ENCODE data around the gene COX7A1. TPM values are rescaled to one million over a fixed set of nuclear protein-coding genes. Genes with fewer than 3 reads are reported as not detected.
"Not testable (repeated sequence)": the region's sequence is repeated elsewhere in the genome, so short reads cannot be mapped to it uniquely, and the experiment has no call there.

Gene COX7A1
- 25.6 TPM for polyA plus RNA-seq (ENCODE audit: insufficient read length)
- long read RNA-seq, donor 1, transcript COX7A1-201 (4 exons, 762 nt) = major isoform, 36 of 40 reads
- long read RNA-seq, donor 1, partial matches to known transcripts = 0 of 40 reads
- long read RNA-seq, donor 1, other reads (novel, unspliced or antisense) = 0 of 40 reads
- long read RNA-seq, donor 2, transcript COX7A1-201 (4 exons, 762 nt) = major isoform, 29 of 31 reads
- long read RNA-seq, donor 2, partial matches to known transcripts = 0 of 31 reads
- long read RNA-seq, donor 2, other reads (novel, unspliced or antisense) = 0 of 31 reads
- long read RNA-seq, donor 3, transcript COX7A1-201 (4 exons, 762 nt) = major isoform, 26 of 29 reads
- long read RNA-seq, donor 3, partial matches to known transcripts = 0 of 29 reads
- long read RNA-seq, donor 3, other reads (novel, unspliced or antisense) = 0 of 29 reads
- long read RNA-seq, donor 4, transcript COX7A1-201 (4 exons, 762 nt) = major isoform, 11 of 12 reads
- long read RNA-seq, donor 4, partial matches to known transcripts = 0 of 12 reads
- long read RNA-seq, donor 4, other reads (novel, unspliced or antisense) = 0 of 12 reads
- long read RNA-seq, donor 5, transcript COX7A1-203 (3 exons, 464 nt) = minor isoform, 5 of 45 reads
- long read RNA-seq, donor 5, transcript COX7A1-201 (4 exons, 762 nt) = major isoform, 38 of 45 reads
- long read RNA-seq, donor 5, partial matches to known transcripts = 0 of 45 reads
- long read RNA-seq, donor 5, other reads (novel, unspliced or antisense) = 0 of 45 reads
- long read RNA-seq, donor 6, transcript COX7A1-201 (4 exons, 762 nt) = major isoform, 33 of 36 reads
- long read RNA-seq, donor 6, partial matches to known transcripts = 0 of 36 reads
- long read RNA-seq, donor 6, other reads (novel, unspliced or antisense) = 0 of 36 reads
- long read RNA-seq, donor 7, transcript COX7A1-201 (4 exons, 762 nt) = major isoform, 47 of 52 reads
- long read RNA-seq, donor 7, partial matches to known transcripts = 0 of 52 reads
- long read RNA-seq, donor 7, other reads (novel, unspliced or antisense) = 0 of 52 reads
- long read RNA-seq, donor 8, transcript COX7A1-201 (4 exons, 762 nt) = major isoform, 18 of 20 reads
- long read RNA-seq, donor 8, partial matches to known transcripts = 0 of 20 reads
- long read RNA-seq, donor 8, other reads (novel, unspliced or antisense) = 0 of 20 reads

DNA sequence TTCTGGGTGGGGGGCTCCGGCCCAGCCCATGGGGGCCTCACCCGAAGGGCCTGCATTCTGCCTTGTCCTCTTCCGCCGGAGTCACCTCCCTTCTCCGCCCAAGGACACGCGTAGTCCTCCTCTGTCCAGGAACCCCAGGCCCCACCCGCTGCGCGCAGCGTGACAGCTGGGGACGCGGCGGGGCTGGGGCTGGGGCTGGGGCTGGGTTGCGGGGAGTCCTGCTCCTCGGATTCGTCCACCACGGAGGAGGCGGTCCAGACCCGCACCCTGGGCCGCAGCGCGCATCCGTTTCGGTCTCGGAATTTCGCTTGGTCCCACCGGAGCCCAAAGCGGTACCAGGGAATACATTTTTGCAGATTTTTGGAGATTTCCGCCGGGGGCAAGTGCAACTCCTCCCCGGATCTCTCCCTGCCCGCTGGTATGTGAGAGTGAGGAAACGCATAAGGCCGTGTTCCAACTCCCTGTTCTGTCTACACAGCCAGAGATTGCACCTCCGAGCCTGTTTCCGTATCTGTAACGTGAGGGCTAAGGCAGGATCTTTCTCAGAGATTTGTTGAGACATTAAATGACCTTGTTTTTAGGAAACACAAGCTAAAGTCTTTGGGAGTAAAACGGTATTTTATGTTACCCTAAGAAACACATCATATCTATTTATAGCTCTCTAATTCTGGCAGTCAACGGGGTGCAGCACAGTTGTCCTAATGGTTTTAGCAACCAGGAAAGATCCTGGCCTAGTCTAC is at the start of gene COX7A1:
COX7A1 (minus strand) TSS at position 96 of the 740 bp plus-strand sequence; CDS start at position 56, 40 bp downstream.
- peak; percentile 46 for DNase-seq

DNA sequence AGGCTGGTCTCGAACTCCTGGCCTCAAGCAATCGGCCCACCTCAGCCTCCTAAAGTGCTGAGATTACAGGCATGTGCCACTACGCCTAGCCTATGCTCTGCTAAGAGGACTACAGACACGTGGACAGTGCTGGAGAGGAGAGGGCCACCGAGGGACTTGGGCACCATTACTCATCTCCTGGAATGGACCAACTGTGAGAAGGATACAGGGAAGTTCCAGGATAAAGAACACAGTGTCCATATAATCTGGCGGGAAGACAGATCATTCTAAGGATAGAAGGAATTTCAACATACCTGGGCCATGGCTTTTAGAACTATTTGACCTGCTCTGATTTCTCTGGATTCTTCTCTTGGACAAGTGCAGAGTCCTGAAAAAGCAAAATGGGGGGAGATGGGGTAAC is 49.4 kb upstream of the COX7A1 start:
- DNase-seq = no peak

DNA sequence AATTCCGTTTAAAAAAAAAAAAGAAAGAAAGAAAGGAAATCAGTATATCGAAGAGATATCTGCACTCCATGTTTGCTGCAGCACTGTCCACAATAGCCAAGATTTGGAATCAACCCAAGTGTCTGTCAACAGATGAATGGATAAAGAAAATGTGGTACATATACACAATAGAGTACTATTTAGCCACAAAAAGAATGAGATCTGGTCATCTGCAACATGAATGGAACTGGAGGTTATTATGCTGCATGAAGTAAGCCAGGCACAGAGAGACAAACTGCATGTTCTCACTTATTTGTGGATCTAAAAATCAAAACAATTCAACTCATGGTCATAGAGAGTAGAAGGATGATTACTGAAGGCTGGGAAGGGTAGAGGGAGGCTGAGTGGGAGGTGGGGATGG is 45.9 kb upstream of the COX7A1 start:
- no peak for DNase-seq

DNA sequence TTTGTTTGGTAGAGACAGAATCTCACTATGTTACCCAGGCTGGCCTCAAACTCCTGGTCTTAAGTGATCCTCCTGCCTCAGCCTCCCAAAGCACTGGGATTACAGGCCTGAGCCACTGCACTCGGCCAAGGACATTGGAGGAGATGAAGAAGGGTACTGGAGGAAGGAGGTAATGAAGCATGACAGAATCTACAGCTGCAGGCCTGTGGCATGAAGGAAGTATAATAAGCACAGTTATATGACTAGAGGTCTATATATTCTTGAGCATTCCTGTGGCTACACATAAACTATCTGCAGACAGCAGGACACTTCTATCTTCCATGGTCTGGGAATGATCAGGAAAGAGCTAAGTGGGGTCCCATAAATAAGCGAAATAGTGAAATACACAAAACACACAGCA is 44.0 kb upstream of the COX7A1 start:
- DNase-seq = no peak

DNA sequence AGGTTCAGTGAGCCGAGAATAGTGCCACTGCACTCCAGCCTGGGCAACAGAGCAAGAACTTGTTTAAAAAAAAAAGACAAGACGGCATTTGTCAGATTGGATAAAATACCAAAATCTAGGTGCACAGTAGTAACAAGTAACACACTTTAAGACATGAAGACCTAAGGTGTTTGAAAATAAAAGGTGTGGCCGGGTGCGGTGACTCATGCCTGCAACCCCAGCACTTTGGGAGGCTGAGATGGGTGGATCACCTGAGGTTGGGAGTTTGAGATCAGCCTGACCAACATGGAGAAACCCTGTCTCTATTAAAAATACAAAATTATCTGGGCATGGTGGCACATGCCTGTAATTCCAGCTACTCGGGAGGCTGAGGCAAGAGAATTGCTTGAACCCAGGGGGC is 34.5 kb upstream of the COX7A1 start:
- DNase-seq = not testable (repeated sequence)

DNA sequence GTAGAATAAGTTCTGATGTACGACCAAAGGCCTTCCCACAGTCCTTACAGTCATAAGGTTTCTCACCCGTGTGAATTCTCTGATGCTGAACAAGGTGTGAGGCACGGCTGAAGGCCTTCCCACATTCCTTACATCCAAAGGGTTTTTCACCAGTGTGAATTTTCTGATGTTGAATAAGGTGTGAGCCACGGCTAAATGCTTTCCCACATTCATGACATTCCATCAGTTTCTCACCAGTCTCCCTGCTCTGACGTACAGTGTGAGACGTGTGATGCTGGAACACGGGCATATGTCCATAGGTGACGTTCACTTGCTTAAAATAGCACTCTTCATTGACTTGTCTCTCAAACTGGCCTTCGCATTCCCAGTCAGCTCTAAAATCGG is 31.0 kb upstream of the COX7A1 start:
- no peak for DNase-seq

DNA sequence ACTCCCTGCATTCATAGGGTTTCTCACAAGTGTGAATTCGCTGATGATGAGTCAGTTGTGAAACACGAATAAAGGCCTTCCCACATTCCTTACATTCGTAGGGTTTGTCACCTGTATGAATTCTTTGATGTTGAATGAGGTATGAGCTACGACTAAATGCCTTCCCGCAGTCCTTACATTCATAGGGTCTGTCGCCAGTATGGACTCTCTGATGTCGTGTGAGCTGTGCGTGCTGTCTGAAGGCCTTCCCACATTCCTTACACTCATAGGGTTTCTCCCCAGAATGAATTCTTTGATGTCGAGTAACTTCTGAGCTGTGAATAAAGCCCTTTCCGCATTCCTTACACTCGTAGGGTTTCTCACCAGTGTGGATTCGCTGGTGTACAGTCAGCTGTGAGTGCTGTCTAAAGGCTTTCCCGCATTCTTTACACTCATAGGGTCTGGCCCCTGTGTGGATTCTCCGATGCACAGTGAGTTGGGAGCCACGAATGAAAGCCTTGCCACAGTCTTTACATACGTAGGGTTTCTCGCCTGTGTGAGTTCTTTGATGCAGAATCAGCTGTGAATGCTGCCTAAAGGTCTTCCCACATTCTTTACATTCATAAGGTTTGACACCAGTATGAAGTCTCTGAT is 30.5 kb upstream of the COX7A1 start:
- no peak for DNase-seq

DNA sequence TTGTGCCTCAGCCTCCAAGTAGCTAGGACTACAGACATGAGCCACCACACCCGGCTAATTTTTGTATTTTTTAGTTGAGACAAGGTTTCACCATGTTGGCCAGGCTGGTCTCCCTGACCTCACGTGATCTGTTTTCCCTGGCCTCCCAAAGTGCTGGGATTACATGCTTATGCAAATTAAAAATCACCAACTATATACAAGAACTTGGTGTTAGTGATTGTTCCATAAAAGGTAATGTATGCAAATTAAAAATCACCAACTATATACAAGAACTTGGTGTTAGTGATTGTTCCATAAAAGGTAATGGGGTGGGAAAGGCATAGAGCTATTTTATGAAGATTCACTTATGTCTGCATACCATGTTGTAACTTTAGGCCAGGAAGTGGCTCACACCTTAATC is 26.8 kb upstream of the COX7A1 start:
- DNase-seq = not testable (repeated sequence)

DNA sequence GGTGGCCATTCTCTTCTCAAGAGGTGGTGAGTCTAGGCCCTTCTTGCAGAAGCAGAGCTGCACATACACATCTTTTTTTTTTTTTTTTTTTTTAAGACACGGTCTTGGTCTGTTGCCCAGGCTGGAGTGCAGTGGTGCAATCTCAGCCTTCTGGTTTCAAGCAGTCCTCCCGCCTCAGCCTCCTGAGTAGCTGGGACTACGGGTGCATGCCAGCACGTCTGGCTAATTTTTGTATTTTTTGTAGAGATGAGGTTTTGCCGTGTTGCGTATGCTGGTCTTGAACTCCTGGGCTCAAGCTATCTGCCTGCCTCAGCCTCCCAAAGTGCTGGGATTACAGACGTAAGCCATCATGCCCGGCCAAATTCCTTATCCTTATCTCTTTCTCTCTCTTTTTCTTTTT is 21.6 kb upstream of the COX7A1 start:
- not testable (repeated sequence) for DNase-seq

DNA sequence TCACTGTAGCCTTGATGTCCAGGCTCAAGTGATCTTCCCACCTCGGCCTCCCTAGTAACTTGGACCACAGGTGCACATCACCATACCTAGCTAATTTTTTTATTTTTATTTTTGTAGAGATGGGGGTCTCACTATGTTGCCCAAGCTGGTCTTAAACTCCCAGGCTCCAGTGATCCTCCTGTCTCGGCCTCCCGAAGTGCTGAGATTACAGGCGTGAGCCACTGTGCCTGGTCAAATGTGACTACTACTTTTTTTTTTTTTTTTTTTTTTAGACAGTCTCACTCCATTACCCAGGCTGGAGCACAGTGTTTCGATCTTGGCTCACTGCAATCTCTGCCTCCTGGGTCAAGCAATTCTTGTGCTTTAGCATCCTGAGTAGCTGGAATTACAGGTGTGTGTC is 20.6 kb upstream of the COX7A1 start:
- no peak for DNase-seq

DNA sequence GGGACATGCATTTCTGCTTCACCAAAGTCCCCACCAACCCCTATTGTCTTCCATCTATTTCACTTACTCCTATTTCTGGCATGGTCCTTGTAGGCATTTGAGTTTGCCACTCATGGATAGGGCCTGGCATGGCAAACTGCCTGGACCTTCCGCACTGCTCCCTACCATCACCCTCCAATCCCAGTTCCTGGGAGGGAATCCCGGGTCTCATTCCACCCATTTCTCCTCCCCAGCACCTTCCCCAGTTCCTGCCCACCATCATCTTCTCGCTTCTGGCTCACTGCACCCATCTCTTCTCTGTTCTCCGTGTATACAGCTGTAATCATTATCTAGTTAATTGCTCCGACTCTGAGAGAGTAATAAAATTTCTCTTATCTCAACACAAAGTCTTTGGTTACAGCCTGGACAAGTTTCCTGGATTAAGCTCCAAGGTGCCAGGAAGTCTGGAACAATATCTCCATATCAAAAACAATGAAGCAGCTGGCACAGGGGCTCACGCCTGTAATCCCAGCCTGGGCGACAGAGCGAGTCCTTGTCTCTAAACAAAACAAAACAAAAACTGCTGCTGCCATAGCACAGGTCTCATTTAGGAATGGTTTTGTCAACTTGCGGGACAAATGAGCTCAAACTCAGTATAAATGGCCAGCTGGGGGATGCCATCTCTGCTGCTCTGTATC is 17.0 kb upstream of the COX7A1 start:
- DNase-seq = peak; percentile 67

DNA sequence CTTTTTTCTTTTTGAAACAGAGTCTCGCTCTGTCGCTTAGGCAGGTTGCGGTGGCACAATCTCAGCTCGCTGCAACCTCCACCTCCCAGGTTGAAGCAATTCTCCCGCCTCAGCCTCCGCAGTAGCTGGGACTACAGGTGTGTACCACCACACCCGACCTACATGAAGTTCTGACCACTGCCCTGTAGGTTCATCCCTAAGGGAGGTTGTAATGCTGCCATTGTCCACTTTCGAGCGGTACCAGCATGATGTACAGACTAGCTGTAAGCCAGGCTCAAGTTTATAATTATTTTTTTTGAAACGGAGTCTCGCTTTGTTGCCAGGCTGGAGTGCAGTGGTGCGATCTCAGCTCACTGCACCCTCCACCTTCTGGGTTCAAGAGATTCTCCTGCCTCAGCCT is 11.6 kb upstream of the COX7A1 start:
- DNase-seq = no peak

DNA sequence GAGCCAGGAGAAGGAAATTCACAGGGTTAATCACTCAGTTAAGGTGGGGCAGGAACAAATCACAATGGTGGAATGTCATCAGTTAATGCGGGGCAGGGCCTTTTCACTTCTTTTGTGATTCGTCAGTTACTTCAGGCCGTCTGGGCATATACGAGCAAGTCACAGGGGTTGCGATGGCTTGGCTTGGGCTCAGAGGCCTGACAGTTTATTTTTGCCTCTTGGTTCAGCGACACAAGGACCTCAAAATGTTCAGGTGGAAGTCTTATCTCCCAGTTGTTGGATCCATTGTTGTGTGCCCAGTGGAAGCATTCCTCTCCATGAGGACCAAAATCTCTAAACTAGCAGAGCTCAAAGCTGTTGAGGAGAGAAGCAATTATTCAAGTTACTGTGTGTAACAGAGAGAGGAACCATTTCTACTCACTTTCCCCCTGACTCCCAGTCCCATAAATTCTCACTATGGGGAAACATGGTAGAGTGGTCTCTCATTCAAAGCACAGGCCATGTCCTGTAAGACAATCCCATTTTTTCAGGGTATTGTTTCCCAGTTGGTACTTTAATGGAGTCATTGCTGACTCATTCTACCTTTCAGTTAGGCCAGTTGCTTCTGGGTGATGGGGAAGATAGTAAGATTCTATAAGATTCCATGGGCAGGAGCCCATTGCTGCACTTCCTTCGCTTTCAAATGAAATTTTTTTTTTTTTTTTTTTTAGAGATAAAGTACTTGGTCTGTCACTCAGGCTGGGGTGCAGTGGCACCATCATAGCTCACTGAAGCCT is 8.8 kb upstream of the COX7A1 start:
- DNase-seq = no peak

DNA sequence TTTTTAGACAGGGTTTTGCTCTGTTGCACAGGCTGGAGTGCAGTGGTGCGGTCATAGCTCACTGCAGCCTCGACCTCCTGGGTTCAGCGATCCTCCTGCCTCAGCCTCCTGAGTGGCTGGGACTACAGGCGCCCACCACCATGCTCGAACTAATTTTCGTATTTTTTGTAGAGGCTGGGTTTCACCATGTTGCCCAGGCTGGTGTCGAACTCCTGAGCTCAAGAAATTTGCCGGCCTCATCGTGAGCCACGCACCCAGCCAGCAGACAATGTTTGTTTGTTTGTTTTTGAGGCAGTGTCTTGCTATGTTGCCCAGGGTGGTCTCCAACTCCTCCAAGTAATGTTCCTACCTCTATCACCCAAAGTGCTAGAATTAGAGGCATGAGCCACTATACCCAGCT is 879 bp upstream of the COX7A1 start:
- no peak for DNase-seq

DNA sequence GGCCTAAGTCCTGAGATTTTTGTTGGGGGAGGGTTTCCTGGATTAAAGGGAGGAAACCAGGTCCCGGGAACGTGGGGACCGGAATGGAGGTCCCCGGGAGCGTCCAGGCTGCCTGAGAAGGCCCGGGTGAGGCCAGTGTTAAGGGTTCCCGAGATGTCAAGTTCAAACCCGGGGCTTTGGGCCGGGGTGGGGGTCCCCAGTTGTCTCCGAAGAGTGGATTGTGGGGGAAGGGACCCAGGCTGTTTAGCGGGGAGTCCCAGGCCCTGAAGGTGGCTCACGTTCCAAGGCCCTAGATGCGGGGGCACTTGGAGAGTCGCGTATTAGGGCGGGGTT is 262 bp downstream of the COX7A1 start:
- no peak for DNase-seq

DNA sequence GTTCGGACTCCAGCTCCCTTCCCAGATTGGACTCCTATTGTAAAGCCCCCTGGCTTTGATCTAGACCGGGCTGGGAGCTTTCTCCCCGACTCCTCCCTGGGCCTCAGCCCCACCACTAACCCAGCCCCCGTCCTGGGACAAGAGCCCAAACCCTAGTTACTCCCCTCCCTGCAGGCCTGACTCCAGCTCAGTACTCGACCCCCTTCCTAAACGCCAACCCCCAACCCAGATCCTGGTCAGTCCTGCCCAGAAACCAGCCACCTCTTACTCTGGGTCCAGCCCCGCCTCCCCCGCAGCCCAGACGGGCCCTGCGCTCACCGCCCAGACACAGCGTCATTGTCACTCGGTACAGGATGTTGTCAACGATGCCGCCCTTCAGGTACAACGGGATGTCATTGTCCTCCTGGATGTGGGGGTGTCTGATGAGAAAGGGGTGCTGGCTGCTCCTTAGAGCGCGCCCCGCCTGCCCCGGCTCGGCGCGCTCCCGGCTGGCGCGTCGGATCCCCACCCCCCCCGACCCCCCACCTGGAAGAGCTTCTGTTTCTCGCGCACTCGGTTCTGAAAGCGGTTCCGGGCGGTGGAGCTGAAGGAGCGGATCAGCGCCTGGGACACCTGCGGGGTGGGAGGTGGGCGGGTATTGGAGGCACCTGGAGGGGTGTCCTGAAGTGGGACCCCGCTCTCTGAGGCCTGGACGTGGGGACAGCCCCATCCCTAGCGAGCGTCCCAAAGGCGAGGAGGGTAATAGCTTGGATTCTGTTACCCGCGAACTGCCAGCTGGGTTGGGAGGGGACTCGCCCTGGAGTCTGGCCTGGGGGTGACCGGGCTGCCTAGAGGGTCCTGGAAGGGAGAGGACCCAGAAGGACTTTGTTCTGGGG is 866 bp downstream of the COX7A1 start:
- DNase-seq = peak; percentile 55

DNA sequence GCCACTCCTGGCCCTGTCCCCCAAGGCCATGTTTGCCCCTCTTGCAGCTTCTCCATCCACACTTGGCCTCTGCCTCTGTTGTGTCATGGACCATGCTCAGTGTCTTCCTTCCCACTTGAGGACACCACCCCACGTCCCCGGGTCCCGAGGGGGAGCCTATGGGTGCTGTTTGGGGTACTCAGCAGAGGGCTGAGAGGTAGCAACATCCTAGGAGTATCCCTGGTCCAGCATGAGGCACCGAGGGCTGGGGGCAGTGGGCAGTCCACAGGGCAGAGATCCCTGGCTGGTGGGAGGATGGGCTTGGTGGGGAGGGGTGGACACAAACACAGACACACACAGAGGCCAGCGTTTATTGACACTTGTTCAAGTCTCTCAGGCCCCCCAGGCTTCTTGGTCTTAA is 1.7 kb downstream of the COX7A1 start:
- no peak for DNase-seq

DNA sequence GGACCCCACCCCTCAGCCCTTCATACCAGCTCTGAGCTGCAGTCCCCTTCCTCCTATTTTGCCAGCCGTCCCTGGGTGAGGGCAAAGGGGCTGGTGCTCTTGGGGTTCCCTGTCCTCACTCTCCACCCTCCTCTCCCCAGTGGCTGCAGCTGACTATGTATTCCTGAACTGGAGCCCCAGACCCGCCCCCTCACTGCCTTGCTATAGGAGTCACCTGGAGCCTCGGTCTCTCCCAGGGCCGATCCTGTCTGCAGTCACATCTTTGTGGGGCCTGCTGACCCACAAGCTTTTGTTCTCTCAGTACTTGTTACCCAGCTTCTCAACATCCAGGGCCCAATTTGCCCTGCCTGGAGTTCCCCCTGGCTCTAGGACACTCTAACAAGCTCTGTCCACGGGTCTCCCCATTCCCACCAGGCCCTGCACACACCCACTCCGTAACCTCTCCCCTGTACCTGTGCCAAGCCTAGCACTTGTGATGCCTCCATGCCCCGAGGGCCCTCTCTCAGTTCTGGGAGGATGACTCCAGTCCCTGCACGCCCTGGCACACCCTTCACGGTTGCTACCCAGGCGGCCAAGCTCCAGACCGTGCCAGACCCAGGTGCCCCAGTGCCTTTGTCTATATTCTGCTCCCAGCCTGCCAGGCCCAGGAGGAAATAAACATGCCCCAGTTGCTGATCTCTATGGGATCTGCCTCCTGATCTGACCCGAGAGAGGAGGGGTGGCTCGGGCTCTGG is 2.4 kb downstream of the COX7A1 start:
- DNase-seq = no peak
